HG03025 (cell line): ENCODE results near the gene SEMA3E.

Experiments
- ATAC-seq: cut with Tn5 transposase; IDR thresholded peaks from one replicate; pipeline ENCODE4 v1.9.1; 2021; ENCODE audit warnings: mild to moderate bottlenecking, moderate library complexity; ENCODE audit not compliant: unreplicated experiment, low FRiP score

SEMA3E gene

DNA sequence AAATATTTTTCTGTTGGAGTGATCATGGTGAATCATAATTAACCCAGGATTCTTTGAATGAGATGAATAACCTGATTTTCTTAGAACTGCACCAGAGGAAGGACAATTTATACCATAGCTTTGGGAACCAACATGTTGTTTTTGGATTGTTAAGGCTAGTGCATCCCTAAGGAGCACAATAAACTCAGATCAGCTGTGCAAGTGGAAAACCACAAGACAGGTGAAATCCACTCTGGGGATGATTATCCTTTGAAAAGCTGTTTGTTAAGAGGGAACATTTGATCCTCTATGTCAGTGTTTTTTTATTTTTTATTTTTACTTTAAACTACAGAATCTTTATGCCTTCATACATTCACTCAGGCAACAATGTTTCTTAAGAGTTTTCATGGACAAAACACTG is 254.2 kb downstream of the SEMA3E start:
- no peak for ATAC-seq

DNA sequence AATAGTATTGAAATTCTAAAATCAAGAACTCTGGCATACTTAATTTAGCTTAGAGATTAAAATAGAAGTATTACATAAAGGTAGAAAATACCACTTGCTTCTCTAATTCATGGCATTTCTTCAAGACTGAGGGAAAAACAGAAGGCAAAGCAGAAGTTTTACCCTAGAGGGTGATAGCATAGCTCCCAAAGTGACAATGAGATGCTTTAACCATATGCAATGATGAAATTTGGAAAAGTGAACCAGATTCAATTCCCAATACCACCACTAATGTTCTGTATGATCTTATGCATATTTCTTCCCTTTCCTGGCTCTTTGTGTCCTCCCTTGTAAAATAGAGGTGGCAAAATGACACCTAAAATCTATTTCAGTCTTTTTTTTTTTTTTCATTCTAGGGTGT is 260.5 kb downstream of the SEMA3E start:
- no peak for ATAC-seq

DNA sequence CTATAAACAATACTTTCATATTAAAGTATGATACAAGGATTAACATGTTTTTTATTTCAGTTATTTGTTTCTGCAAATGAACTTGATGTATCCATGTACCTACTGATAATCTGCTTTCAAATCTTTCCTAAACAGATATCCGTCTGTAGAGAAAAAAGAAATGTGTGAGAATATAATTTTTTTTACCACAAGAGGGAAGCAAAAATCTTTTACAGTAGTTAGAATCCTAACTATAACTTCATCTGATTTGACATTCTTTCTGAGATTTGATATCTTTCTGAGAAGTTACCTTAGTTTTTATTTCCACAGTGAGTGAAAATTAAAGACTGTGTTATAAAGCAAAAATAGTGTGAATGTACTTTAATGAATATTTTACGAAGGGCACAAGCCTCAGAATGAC is 282.3 kb downstream of the SEMA3E start:
- no peak for ATAC-seq

DNA sequence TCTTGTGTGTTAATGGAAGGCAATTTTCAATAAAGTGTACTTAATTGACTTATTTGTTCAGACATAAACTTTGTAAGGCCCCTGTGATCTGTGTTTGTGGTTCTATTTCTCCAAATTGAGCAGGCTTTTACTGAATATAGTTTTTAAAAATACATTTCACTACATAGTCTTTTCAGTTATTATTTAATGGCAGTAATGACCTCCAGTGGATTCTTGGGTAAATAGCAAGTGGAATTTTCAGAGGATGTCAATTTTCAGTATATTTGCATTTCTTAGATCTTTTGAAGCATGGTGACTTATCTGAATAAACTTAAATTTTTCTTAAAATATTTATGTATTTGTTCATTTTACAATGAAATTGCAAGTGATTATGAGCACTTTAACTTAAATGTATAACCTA is 283.2 kb downstream of the SEMA3E start:
- ATAC-seq = no peak

DNA sequence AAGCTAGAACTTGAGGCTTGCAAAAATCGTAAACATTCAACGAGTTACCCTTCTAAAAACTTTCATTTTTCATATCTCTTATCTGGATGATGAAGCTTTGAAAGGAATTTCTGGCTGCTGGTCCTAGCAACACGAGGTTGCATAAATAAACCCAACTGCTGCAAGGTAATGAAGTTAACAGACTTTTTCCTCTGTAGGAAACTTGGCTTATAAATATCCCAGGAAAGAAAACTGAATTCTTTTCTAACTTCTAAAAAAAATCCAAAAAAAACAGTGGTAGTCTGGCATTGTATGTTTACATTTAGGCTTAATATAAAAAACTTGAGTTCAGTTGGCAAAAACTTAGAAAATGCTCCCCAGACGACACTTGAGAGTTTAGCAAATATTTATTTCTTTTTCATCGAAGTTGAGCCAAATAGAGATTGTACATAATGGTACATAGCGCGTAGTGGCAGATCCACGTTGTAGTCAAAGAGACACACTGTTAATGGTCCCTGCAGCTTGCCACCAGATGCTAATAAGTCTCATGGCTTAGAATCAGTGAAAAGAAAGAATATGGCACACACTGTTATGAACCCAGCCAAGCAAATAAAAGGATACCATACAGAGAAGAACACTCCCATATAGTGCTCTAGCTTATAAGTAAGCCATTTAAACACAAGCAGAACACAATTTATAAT is 285.9 kb downstream of the SEMA3E start:
- no peak for ATAC-seq

DNA sequence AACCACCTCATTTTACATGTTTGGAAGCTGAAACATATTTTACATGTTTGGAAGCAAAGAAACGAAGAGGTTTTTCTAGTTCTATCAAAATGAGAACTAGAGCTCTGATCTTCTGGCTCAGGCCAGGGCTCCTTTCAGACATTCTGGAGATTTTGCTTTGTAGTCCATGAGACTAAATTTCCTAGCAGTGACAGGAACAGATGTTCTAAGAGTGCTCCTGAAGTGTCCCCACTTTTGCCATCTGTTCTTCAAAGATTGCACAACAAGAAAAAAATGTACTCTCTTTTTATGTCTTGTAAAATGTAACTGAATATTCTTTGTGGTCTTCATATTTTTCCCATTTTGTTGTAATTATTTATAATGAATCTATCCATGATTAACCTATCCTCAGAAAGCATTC is 289.8 kb downstream of the SEMA3E start:
- no peak for ATAC-seq

DNA sequence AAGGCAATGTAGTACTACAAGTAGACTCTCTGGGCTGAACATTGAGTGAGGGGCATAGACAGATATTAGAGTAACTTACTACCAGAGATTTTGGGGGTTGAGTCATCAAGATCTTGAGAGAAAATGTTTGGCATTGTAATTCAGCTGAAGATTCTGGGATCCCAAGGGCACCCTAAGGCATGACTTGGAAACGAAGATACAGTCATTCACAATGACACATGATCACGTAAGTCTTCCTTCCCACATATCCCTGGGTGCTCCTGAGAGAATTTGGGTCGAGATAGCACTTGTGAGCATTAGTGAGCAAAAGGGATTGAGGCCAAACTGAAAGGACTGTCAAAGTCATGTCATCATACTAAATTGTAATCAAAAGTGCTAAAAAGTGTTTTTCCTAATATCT is 293.8 kb downstream of the SEMA3E start:
- ATAC-seq = no peak

DNA sequence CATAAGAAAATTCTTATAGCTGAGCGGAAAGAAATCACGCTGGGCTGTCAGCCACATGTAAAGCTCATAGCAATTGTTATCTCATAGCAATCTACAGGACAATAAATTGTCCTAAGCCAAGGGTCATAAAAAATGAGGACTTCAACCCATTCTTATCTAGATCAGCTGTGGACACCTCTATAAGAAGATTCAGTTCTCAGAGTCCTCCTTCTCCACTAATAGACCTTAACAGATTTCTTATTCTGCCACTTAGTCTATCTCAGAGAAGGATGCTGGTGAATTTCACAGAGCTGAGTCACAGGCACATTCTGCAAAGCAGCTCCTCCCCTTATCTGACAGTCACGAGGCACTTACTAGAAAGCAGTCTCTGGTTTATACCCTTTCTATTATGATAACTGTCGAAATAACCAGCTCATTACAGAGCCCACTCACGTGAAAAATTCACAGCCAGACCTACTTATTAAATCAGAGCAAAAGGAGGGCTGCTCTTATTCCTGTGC is 300.9 kb downstream of the SEMA3E start:
- no peak for ATAC-seq

DNA sequence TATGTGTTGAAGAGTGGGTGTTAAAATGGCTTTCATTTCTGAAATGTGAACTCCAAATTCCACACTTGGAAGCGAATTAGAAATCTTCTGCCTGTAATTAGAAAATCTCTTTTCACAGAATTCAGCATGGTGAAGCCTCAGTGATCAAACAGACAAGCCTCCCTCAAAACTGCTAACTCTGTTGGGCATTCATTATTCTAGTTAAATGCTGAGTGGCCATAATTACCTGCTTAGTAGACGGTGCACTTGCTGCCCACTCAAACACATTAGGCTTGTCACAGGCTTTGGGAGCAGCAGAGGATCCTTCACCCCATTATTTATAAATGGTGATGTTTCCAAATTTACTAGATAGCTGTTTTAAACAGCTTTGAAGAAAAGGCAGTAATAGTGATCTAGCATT is 309.0 kb downstream of the SEMA3E start:
- no peak for ATAC-seq

DNA sequence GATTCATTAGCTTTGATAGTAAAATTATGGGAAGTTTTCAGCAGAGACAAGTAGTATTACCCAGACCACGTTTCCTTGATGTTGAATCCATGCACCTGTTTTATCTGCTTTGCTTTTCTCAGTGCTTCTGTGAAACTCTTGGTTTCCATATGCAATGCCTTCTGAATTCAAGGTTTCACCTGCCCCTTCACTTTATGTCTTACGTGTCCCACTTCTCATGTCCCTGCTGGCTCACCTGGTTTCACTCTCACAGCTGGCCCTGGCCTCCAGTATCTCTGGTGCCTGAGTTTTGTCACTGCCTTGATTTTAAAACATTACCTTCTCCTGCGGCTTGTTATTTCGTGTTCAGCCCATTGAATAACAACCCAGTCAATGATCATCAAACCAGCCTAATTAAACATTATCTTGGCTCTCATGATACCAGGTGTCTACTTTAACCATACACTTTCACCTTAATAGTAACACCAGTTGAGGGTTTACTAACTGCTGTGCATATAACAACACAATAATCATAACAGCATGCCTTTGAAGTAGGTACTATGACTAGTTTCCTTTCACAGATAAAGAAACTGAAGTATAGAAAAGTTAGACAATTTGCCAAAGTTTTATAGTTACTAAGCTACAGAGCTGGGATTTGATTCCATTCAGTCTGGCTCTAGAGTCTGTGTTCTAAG is 310.5 kb downstream of the SEMA3E start:
- ATAC-seq = no peak

DNA sequence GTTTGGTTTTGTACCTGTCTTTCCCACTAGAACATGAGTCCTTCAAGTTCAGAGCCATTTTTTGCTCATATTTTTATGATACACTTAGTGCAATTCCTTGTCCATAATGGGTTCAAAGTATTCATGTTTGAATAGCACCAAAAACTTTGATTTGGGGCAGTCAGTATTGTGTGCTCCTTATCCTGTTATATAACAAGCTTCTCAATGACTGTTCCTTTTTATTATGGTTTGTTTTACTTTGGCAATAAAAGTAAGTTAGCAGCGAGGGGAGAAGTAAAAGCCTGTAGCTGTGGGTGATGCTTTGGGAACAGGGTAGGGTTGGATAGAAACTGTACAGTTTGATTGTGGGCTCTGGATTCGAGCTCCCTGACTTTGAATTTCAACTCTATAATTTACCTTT is 311.9 kb downstream of the SEMA3E start:
- no peak for ATAC-seq

DNA sequence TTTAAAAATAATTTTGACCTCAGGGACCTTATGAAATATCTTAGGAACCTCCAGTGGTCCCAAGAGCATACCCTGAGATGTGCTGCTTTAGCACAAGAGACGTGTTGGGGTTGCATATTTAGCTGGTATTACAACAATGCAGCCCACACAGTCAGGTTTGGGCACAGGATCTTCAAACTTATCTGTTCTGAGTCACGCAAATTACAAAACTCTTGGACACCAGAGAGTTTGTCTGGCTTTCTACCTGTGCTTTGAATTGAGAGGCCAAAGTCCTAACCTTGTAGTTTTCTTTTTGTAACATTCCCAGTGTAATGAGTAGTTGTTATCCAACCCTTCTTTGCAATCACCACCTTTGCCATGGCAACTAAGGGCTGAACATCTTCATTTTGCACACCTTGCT is 322.7 kb downstream of the SEMA3E start:
- no peak for ATAC-seq

DNA sequence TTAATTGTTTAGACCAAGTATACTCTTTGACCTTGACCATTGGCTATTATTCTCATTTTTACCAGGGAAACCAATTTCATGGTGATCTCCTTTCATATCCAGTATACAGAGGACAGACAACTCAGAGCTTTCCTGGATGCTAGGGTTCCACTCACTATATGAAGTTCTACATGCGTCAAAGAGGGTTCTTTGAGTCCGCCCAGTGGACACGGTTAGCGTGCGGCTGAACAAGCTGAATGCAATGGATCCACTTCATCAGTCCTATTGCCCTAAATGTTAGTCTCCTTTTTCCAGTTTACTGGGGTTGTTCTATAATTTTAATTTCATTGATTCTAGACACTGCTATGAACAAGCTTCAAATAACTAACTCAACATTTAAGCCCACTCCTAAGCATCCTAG is 323.9 kb downstream of the SEMA3E start:
- no peak for ATAC-seq

DNA sequence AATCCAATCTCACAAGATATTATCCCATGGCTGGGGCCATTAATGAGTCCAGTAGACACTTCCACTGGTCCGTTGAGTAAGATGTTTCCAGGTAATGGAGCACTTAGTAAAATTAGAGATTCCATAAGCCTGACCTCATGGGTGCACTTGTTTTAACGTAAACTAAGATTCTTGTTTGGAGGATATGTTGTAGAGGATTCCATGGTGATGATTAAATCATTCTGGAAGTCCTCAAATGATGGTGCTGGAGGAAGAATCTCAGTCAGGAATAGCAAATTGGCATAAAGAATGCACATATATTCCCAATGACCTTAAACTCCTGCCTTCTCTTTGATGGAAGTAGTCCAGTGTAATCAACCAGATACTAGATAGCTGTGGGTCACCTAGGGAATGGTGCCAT is 324.3 kb downstream of the SEMA3E start:
- ATAC-seq = no peak

DNA sequence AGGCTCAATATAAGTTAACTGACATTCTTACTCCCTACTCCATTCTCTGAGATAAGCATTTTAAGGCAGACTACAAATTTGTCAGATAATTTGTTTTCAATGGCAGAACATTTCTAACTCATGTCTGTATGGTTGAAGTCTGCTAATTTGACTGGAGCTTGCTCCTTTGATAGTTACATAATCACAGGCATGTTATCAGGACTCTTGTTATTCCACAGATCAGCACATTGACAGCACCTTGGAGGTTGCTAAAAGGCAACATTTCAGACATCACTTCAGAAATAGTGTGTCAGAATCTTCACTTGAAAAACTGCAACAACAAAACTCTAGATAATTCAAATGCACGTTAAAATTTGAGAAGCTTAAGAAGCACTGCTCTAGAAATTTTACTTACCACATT is 327.9 kb downstream of the SEMA3E start:
- no peak for ATAC-seq

DNA sequence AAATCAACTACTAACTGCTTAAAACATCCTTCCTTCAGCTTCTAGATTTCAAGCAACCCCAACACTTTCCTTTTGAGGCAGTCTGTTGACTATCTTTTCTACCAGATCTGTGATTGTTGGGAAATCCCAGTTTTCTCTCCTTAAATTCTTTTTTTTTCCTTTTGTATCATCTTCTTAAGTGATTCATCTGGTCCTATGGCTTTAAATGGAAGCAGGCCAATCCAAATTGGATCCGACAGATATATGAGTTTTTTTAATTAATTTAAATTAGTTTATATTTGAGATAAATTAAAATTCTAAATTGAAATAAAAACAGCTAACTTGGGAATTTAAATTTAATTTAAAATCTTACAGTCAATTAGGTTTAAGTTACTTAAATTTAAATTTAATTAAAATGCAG is 335.0 kb downstream of the SEMA3E start:
- no peak for ATAC-seq
